Measurements from ENCODE around the gene TMEM109.

TMEM109 gene

GRCh38 chr11:60923326-60923725, 9.4 kb downstream of the TMEM109 start:
- no peak overlapping the region for H3K4me3 ChIP-seq (replicated peaks; ENCODE audit: low read depth, low read length)
- no peak for TF ChIP-seq CTCF (IDR thresholded peaks at IDR 0.05; ENCODE audit: low read length, missing control alignments)
- DNase-seq (ENCODE audit: low read depth) = no peak

DNA sequence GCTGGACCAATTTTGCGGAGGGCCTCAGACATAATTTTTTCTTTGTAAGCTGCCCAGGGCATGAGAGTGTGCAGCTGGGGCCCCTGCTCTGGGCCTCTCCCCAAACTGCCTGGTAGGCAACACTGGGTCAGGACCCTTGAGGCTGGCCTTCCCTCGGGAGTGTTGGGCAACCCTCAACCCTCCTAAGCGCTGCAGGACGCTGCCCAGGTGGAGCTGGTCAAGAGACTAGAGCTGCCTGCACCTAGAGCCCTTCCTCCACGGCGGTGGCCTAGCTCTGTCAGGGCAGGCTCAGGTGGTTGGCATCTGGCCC, 9.8 kb downstream of the TMEM109 start:
- no peak for DNase-seq (ENCODE audit: low read depth)
- H3K4me3 ChIP-seq (replicated peaks; ENCODE audit: low read depth, low read length) = peak overlapping the region; percentile 78
- TF ChIP-seq CTCF (IDR thresholded peaks at IDR 0.05; ENCODE audit: low read length, missing control alignments) = no peak

DNA sequence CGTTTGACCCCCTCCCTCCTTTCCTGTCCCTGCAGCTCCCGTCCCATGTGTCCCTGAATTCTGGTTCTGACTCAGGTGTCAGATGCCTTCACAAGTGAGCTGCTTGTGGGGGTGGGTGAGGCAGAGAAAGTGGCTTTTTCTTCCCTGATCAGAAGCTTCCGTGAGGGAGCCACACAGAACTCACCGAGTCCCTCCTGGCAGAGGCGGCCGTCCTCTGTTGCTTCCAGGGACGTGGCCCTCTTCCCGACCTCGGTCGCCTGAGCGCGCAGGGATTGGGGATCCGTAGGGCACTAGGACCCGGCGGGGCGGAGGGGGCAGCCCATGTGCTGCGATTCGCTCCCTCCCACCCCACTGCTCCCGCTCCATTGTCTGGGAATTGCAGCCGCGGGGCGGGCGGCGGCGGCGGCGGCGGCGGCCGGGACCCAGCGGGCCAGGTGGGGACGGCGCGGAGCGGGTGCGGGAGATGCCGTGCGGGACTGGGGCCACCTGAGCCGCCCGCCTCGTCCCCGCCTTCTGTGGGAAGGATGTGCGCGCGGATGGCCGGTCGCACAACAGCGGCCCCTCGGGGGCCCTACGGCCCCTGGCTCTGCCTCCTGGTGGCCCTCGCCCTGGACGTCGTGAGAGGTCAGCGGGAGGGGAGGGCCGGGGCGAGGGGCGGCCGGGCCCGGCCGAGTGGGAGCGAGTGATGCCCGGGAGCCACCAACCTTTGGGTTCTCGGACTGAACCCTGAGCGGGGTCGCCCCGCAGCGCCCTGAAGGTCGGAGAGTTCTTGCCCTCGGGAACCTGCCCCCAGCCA, 10.3 kb downstream of the TMEM109 start, which contains the start of gene TMEM132A:
Gene TMEM132A (plus strand): TSS at position 351 of the 796 bp plus-strand sequence. CDS start 174 bp downstream, at position 525.
- peak within 1 kb of the TSS; percentile 78 for H3K4me3 ChIP-seq (replicated peaks; ENCODE audit: low read depth, low read length)
- no peak for TF ChIP-seq CTCF (IDR thresholded peaks at IDR 0.05; ENCODE audit: low read length, missing control alignments)
- DNase-seq (ENCODE audit: low read depth) = peak; percentile 72

GRCh38 chr11:60924906-60925853, 11.2 kb downstream of the TMEM109 start:
- DNase-seq (ENCODE audit: low read depth) = no peak
- peak overlapping the region; percentile 78 for H3K4me3 ChIP-seq (replicated peaks; ENCODE audit: low read depth, low read length)
- no peak for TF ChIP-seq CTCF (IDR thresholded peaks at IDR 0.05; ENCODE audit: low read length, missing control alignments)

DNA sequence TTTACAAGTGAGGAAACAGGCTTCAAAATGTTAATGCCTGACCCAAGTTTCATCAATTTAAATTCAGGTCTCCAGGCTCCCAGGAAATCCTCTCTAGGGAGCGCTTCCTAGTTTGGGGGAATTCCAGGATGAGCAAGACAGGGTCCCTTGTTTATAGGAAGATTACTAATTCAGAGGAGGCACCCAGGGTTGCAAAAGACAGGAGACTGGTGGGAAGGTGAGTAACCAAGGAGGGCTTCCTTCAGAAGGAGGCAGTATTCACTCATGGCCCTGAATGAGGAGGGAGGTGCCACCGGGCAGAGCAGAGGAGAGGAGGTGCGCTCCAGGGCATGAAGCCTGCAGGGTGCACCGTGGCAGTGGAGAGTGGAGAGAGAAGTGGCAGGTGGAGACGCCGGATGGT, 11.9 kb downstream of the TMEM109 start:
- no peak for TF ChIP-seq CTCF (IDR thresholded peaks at IDR 0.05; ENCODE audit: low read length, missing control alignments)
- peak overlapping the region; percentile 78 for H3K4me3 ChIP-seq (replicated peaks; ENCODE audit: low read depth, low read length)
- DNase-seq (ENCODE audit: low read depth) = peak; percentile 66

DNA sequence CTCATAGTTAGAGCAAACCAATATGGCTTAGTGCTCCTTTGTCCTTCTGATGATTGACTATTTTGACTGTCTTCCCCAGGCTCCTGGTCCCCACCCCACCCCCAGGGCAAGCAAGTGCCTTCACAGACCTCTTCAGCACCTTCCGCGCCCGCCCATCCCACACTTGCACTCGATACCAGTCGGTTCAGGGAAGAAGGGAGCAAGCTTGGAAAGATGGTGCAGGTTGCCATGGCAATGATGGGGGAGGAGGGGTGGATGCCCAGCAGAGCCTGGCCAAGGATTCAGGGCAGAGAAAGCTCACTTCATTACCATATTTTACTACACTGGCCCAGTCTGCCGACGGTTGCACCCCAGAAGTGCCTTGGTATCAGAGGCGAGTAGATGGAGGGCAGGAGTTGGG, 12.5 kb downstream of the TMEM109 start:
- DNase-seq (ENCODE audit: low read depth) = no peak
- no peak overlapping the region for H3K4me3 ChIP-seq (replicated peaks; ENCODE audit: low read depth, low read length)
- no peak for TF ChIP-seq CTCF (IDR thresholded peaks at IDR 0.05; ENCODE audit: low read length, missing control alignments)

Measured in fibroblast of pulmonary artery (primary cell).